ENCODE measurements around the gene RGS9. TPM values are rescaled to one million over a fixed set of nuclear protein-coding genes. Genes with fewer than 3 reads are reported as not detected.
A peak's percentile ranks its signal among the peaks of the same experiment; 100 is the strongest.

RGS9 gene
- total RNA-seq, 1 experiment from 2014 or later, result 6.3 TPM

DNA sequence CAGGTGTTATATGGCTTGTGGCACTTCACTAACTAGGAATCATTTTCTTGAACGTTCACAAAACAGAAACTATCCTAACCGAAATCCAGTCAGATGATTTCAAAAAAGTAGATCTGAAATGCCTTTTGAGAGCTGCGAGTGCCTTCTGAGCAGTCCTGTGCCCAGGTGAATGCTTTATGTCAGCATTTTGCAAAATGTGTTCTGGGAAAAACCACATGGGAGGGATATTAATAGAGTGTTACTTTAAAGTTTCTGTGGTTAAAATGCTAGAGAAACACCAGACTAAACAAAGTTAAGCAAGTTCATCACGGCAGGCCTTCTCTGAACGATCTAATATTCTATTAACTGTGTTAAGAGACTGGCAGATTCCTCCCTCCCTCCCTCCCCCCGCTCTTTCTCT lies 15.8 kb upstream of the RGS9 start:
- intact Hi-C loops (cut with micrococcal nuclease; ENCODE audit: unreplicated experiment), result no loop called here
- Mint-ChIP-seq H3K36me3 (ENCODE audit: insufficient read depth, unreplicated experiment) (peaks cover 6% of the 10 kb centered on the region), H3K4me3 (ENCODE audit: unreplicated experiment) (no peak overlapping the region), H3K9me3 (ENCODE audit: unreplicated experiment) (peaks cover 7% of the 10 kb centered on the region), H3K4me1 (ENCODE audit: low read depth, unreplicated experiment) (no peaks in the 10 kb centered on the region), H3K27ac (ENCODE audit: unreplicated experiment) (no peak overlapping the region), H3K27me3 (ENCODE audit: insufficient read depth, unreplicated experiment) (peaks cover 5% of the 10 kb centered on the region)
- Histone ChIP-seq H3K9me3 (0 out of 2 replicates have a peak, but pooled peaks cover 5% of the 10 kb centered on the region), H3K36me3 (ENCODE audit: control insufficient read depth, insufficient read depth, low read length) (no peaks in the 10 kb centered on the region), H3K4me1 (no peaks in the 10 kb centered on the region), H3K27me3 (replicated peaks; ENCODE audit: control insufficient read depth, insufficient read depth, low read length) (no peaks in the 10 kb centered on the region; the same call in 1 of the 2 replicates), H3K4me3 (ENCODE audit: low read depth, low read length) (no peak overlapping the region)
- no peak for DNase-seq
- ChIA-PET POLR2A (no interaction called here), CTCF (no interaction called here)
- BruUV-seq (replicated peaks), result no TSS peak
- TF ChIP-seq, protein P1, sequence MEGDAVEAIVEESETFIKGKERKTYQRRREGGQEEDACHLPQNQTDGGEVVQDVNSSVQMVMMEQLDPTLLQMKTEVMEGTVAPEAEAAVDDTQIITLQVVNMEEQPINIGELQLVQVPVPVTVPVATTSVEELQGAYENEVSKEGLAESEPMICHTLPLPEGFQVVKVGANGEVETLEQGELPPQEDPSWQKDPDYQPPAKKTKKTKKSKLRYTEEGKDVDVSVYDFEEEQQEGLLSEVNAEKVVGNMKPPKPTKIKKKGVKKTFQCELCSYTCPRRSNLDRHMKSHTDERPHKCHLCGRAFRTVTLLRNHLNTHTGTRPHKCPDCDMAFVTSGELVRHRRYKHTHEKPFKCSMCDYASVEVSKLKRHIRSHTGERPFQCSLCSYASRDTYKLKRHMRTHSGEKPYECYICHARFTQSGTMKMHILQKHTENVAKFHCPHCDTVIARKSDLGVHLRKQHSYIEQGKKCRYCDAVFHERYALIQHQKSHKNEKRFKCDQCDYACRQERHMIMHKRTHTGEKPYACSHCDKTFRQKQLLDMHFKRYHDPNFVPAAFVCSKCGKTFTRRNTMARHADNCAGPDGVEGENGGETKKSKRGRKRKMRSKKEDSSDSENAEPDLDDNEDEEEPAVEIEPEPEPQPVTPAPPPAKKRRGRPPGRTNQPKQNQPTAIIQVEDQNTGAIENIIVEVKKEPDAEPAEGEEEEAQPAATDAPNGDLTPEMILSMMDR (IDR thresholded peaks at IDR 0.05; ENCODE audit: insufficient read depth in 1 of 2, low read depth in 1 of 2, low read length in 1 of 2, severe bottlenecking in 1 of 2, unreplicated experiment in 1 of 2), result no peak

DNA sequence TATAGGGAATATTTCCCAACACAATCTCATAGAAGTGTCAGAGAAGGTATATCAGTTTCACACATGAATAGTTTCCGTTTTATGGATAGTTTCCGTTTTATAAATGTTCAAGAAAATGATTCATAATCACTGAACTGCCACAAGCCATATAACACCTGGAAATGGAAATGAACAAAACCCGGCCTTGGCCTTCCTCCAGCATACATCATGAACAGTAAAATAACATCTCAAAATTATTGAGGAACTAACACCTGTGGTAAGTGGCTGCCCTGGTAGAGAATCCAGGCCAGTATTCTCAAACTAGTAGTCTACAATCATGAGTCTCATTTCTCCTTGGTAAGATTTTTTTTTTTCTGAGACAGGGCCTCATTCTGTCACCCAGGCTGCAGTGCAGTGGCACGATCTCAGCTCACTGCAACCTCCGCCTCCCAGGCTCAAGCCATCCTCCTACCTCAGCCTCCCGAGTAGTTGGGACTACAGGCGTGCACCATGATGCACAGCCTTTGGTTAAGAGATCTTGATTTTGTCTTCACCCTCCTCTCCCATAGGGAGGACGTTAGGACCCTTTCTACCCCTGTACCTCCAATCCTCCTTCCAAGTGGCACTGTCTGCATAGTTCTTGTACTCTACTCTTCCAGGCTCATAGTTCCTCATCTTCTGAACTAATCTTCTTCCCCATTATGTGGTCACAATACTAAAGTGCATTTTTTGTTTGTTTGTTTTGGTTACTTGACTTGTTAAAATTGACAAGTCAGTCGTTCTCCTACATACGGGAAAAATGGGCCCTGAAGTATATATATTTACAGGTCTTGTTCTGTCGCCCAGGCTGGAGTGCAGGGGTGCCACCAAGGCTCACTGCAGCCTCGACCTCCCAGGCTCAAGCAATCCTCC lies 15.0 kb upstream of the RGS9 start:
- no peaks in the 10 kb centered on the region for H3K4me1 Mint-ChIP-seq (ENCODE audit: low read depth, unreplicated experiment)
- intact Hi-C loops (cut with micrococcal nuclease; ENCODE audit: unreplicated experiment), result loop anchor here (2.0 kb wide), 1 partner anchor 15 kb away; the partner anchor contains the start of gene RGS9
- peak overlapping the region; percentile 88 for H3K27ac Mint-ChIP-seq (ENCODE audit: unreplicated experiment)
- peak overlapping the region; percentile 89 for H3K4me3 Mint-ChIP-seq (ENCODE audit: unreplicated experiment)
- BruUV-seq (replicated peaks), result no TSS peak
- Histone ChIP-seq H3K27me3 (replicated peaks; ENCODE audit: control insufficient read depth, insufficient read depth, low read length) (no peaks in the 10 kb centered on the region), H3K36me3 (ENCODE audit: control insufficient read depth, insufficient read depth, low read length) (no peaks in the 10 kb centered on the region), H3K4me3 (ENCODE audit: low read depth, low read length) (peak overlapping the region; percentile 61), H3K4me1 (no peaks in the 10 kb centered on the region), H3K9me3 (no peaks in the 10 kb centered on the region)
- H3K36me3 Mint-ChIP-seq (ENCODE audit: insufficient read depth, unreplicated experiment), result peaks cover 6% of the 10 kb centered on the region
- ChIA-PET POLR2A (interaction anchor here (0.6 to 1.0 kb wide), 4 partner anchors 12 to 154 kb away, joined by 3 to 10 read pairs (median 7); partner anchors contain the start of gene GNA13), CTCF (no interaction called here)
- TF ChIP-seq, protein P1 (IDR thresholded peaks at IDR 0.05; ENCODE audit: insufficient read depth in 1 of 2, low read depth in 1 of 2, low read length in 1 of 2, severe bottlenecking in 1 of 2, unreplicated experiment in 1 of 2), result no peak
- DNase-seq, result no peak
- no peaks in the 10 kb centered on the region for H3K9me3 Mint-ChIP-seq (ENCODE audit: unreplicated experiment)
- peaks cover 4% of the 10 kb centered on the region for H3K27me3 Mint-ChIP-seq (ENCODE audit: insufficient read depth, unreplicated experiment)

DNA sequence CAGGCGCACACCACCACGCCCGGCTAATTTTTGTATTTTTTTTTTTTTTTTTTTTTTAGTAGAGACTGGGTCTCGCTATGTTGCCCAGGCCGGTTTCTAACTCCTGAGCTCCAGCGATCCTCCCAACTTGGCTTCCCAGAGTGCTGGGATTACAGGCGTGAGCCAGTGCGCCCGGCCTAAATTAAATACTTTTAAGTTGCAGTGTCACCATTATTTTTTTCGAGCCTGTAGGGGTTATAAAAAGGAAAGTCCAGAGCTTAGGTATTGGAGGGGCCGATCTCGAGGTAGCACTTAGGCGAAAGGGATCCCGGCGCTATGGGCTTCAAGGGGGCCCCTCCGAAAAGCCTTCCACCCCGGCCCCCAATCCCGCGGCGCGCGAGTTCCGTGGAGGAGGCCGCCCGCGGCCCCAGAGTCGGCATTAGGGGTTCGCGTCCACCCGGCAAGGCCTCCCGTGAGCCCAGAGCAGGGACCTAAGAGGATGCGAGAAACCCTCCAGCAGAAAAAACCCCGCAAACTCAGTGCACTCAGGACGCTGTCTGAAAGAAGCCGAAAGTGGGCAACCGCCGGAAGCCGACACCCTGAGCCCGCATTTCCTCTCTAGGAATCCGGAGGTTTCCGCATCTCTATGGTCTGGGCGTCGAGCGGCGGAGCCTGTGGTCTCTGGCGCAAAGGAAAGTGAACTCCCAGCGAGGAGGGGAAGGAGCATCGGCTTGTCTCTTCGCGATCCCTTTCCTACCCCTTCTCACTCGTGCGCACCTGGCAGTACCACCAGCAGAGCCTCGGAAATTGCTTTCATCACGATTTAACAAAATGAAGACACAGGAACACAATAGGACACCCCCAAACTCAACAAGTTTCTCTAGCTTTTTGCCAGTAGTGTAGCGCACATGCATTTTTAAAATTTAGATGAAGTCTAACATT lies 14.1 kb upstream of the RGS9 start:
- TSS peak; percentile 94 for BruUV-seq (replicated peaks)

More for the DNA sequence above, 14.1 kb upstream of the RGS9 start:
- Mint-ChIP-seq H3K9me3 (ENCODE audit: unreplicated experiment) (no peaks in the 10 kb centered on the region), H3K4me3 (ENCODE audit: unreplicated experiment) (peak overlapping the region; percentile 89), H3K27me3 (ENCODE audit: insufficient read depth, unreplicated experiment) (peaks cover 6% of the 10 kb centered on the region), H3K27ac (ENCODE audit: unreplicated experiment) (peak overlapping the region; percentile 88), H3K36me3 (ENCODE audit: insufficient read depth, unreplicated experiment) (peaks cover 6% of the 10 kb centered on the region), H3K4me1 (ENCODE audit: low read depth, unreplicated experiment) (no peaks in the 10 kb centered on the region)
- Histone ChIP-seq H3K9me3 (no peaks in the 10 kb centered on the region), H3K4me3 (ENCODE audit: low read depth, low read length) (peak overlapping the region; percentile 61), H3K4me1 (no peaks in the 10 kb centered on the region), H3K27me3 (replicated peaks; ENCODE audit: control insufficient read depth, insufficient read depth, low read length) (no peaks in the 10 kb centered on the region), H3K36me3 (ENCODE audit: control insufficient read depth, insufficient read depth, low read length) (no peaks in the 10 kb centered on the region)
- ChIA-PET POLR2A (interaction anchor here (0.6 to 1.0 kb wide), 5 partner anchors 11 to 155 kb away, joined by 3 to 10 read pairs (median 8); partner anchors contain the start of genes GNA13 and RGS9), CTCF (interaction anchor here (1.3 kb wide), 1 partner anchor 22 kb away, joined by 3 read pairs; no protein-coding TSS in a partner anchor)
- peak; percentile 93 to 94 for DNase-seq
- intact Hi-C loops (cut with micrococcal nuclease; ENCODE audit: unreplicated experiment), result loop anchor here (2.0 kb wide), 1 partner anchor 14 kb away; the partner anchor contains the start of gene RGS9
- TF ChIP-seq, protein P1 (IDR thresholded peaks at IDR 0.05; ENCODE audit: insufficient read depth in 1 of 2, low read depth in 1 of 2, low read length in 1 of 2, severe bottlenecking in 1 of 2, unreplicated experiment in 1 of 2), result no peak

Data from Caco-2 (cell line).